OCI-LY7 (cell line): Measurements from ENCODE around the gene TMEM61. TPM values are rescaled to one million over a fixed set of nuclear protein-coding genes. Genes with fewer than 3 reads are reported as not detected.

Source experiments
- BruUV-seq: library from RNA; stranded (reverse); fragments of 400-500 nt; replicated peaks from 2 replicates; lab custom pipeline; 2021; lab: Mats Ljungman, UMichigan
- CTCF ChIA-PET: fragments of 300-600 bp; sonication (Branson Sonifier 250); formaldehyde crosslinking; loops from one replicate; lab custom pipeline; 2022; ENCODE audit warnings: antibody characterized with exemption; ENCODE audit not compliant: unreplicated experiment; lab: Charles Lee
- POLR2A ChIA-PET: fragments of 300-600 bp; sonication (Branson Sonifier 250); formaldehyde crosslinking; loops from one replicate; lab custom pipeline; 2022; ENCODE audit warnings: antibody characterized with exemption; lab: Charles Lee
- DNase-seq: peaks from one replicate; pipeline ENCODE4 v3.0.0-alpha.2; 2015; ENCODE audit warnings: low spot score
- H2AFZ ChIP-seq: fragments of 200-600 bp; sonication (generic), shearing (Covaris generic); 2 replicates; pipeline ENCODE4 v1.6.1; 2014; ENCODE audit warnings: mild to moderate bottlenecking, antibody characterized with exemption, low read length, moderate library complexity
- H3K27ac ChIP-seq: fragments of 200-600 bp; sonication (generic); 2 replicates; pipeline ENCODE4 v1.5.1; 2014; ENCODE audit warnings: mixed run types, low read depth, mild to moderate bottlenecking, moderate library complexity, low read length, inconsistent platforms; ENCODE audit not compliant: poor library complexity, severe bottlenecking
- H3K36me3 ChIP-seq: fragments of 200-600 bp; sonication (generic); 2 replicates; pipeline ENCODE4 v1.6.1; 2014; ENCODE audit warnings: mild to moderate bottlenecking, antibody characterized with exemption, low read length, moderate library complexity, mixed read lengths; ENCODE audit not compliant: insufficient read depth
- H3K4me1 ChIP-seq: fragments of 200-600 bp; sonication (generic); 2 replicates; pipeline ENCODE4 v1.5.1; 2014; ENCODE audit warnings: mild to moderate bottlenecking, low read length; ENCODE audit not compliant: insufficient read depth, poor library complexity, severe bottlenecking
- H3K4me2 ChIP-seq: fragments of 200-600 bp; sonication (generic); 2 replicates; pipeline ENCODE4 v1.6.1; 2014; ENCODE audit warnings: mild to moderate bottlenecking, low read length
- H3K4me3 ChIP-seq: fragments of 200-600 bp; sonication (generic); 2 replicates; pipeline ENCODE4 v1.5.1; 2014; ENCODE audit warnings: mild to moderate bottlenecking, low read depth, low read length; ENCODE audit not compliant: poor library complexity, severe bottlenecking
- H3K79me2 ChIP-seq: fragments of 200-600 bp; sonication (generic); 2 replicates; pipeline ENCODE4 v1.6.1; 2016; ENCODE audit warnings: low read depth, mild to moderate bottlenecking, low read length, moderate library complexity, mixed read lengths; ENCODE audit not compliant: insufficient read depth
- H3K9me2 ChIP-seq: fragments of 200-600 bp; sonication (generic); 2 replicates; pipeline ENCODE4 v1.6.1; 2016; ENCODE audit warnings: mild to moderate bottlenecking, low read length, mixed read lengths; ENCODE audit not compliant: insufficient read depth
- H3K9me3 ChIP-seq: fragments of 200-600 bp; sonication (generic); 2 replicates; pipeline ENCODE4 v1.6.1; 2014; ENCODE audit warnings: mild to moderate bottlenecking, mixed run types, low read length, mixed read lengths
- H4K20me1 ChIP-seq: fragments of 200-600 bp; sonication (generic); 2 replicates; pipeline ENCODE4 v1.6.1; 2014; ENCODE audit warnings: mild to moderate bottlenecking, antibody characterized with exemption, low read length, moderate library complexity, mixed read lengths; ENCODE audit not compliant: insufficient read depth
- EZH2phosphoT487 ChIP-seq: fragments of 200-600 bp; sonication (generic); IDR thresholded peaks from 2 replicates; pipeline ENCODE4 v1.6.1; 2018; ENCODE audit warnings: low read depth, borderline replicate concordance, mild to moderate bottlenecking, mixed run types, antibody characterized with exemption, low read length, moderate library complexity, mixed read lengths
- intact Hi-C: fragments of 100-400 bp; cut with micrococcal nuclease; formaldehyde crosslinking; loops from one replicate; pipeline ENCODE4 v1.10.0; 2022; ENCODE audit not compliant: unreplicated experiment
- total RNA-seq, 2 experiments: library from RNA; depleted of rRNA in 1 of 2; stranded (reverse); fragments of >200 nt in 1 of 2; shearing (Covaris generic) in 1 of 2; gene quantifications; 2 replicates each; pipeline ENCODE4 v1.2.3, GENCODE V29; 2014 to 2022
- TF ChIP-seq, protein P1 (sequence below): fragments of 200-600 bp; sonication (generic); conservative IDR thresholded peaks from 2 replicates; pipeline ENCODE4 v1.5.1; 2014; ENCODE audit warnings: mild to moderate bottlenecking, antibody characterized with exemption, low read length, moderate library complexity, mixed read lengths

Gene TMEM61
- total RNA-seq, 2 experiments from 2014 or later: not detected

DNA sequence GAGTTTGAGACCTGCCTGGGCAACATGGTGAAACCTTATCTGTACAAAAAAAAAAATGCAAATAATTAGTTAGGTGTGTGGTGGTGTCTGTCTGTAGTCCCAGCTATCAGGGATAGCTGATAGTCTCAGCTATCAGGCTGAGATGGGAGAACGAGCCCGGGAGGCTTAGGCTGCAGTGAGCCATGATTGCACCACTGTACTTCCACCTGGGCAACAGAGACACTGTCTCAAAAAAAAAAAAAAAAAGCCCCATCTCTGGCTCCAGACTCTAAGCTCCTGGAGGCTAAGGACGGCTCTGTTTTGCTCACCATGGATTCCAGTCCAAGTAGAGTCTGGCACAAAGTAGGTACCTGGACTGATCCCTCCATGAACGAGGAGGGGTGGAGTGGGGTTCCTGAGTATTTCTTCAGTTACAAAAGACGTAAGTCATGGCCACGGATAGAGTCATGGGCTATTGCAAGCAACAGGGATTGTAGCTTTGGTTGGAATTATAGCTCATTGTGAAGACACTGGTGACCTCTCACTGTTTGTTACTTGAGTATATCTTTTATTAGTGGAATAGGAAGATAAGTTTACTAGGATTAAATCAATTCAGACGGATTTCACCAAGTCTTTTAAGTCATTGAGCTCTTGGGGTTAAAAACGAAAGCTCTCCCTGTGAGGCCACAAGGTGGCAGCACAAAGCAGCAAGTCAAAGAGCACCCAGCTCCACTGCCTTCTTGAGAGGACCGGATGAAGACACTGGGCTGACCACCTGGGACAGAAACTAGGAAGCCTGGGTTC, 35.6 kb upstream of the TMEM61 start:
- Histone ChIP-seq H3K9me3 (no peaks in the 10 kb centered on the region), H3K79me2 (no peaks in the 10 kb centered on the region), H4K20me1 (no peaks in the 10 kb centered on the region), H3K4me3 (no peak overlapping the region), H3K36me3 (no peaks in the 10 kb centered on the region), H3K4me1 (no peaks in the 10 kb centered on the region), H2AFZ (no peak overlapping the region; the same call in 1 of the 2 replicates), H3K9me2 (no peaks in the 10 kb centered on the region), H3K27ac (no peak overlapping the region), H3K4me2 (peak overlapping the region; percentile 10; the same call in 1 of the 2 replicates)
- TF ChIP-seq EZH2phosphoT487: no peak
- TF ChIP-seq, protein P1, sequence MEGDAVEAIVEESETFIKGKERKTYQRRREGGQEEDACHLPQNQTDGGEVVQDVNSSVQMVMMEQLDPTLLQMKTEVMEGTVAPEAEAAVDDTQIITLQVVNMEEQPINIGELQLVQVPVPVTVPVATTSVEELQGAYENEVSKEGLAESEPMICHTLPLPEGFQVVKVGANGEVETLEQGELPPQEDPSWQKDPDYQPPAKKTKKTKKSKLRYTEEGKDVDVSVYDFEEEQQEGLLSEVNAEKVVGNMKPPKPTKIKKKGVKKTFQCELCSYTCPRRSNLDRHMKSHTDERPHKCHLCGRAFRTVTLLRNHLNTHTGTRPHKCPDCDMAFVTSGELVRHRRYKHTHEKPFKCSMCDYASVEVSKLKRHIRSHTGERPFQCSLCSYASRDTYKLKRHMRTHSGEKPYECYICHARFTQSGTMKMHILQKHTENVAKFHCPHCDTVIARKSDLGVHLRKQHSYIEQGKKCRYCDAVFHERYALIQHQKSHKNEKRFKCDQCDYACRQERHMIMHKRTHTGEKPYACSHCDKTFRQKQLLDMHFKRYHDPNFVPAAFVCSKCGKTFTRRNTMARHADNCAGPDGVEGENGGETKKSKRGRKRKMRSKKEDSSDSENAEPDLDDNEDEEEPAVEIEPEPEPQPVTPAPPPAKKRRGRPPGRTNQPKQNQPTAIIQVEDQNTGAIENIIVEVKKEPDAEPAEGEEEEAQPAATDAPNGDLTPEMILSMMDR: peak; percentile 93
- no TSS peak for BruUV-seq
- intact Hi-C loops: loop anchor here (1.0 kb wide), 2 partner anchors 52 to 78 kb away; no protein-coding TSS in a partner anchor
- ChIA-PET CTCF (interaction anchor here (0.7 to 1.7 kb wide), 4 partner anchors 13 to 77 kb away, joined by 3 to 6 read pairs (median 4); no protein-coding TSS in a partner anchor), POLR2A (interaction anchor here (0.7 to 0.9 kb wide), 2 partner anchors 18 to 71 kb away, joined by 3 read pairs; no protein-coding TSS in a partner anchor)
- peak; percentile 75 for DNase-seq

DNA sequence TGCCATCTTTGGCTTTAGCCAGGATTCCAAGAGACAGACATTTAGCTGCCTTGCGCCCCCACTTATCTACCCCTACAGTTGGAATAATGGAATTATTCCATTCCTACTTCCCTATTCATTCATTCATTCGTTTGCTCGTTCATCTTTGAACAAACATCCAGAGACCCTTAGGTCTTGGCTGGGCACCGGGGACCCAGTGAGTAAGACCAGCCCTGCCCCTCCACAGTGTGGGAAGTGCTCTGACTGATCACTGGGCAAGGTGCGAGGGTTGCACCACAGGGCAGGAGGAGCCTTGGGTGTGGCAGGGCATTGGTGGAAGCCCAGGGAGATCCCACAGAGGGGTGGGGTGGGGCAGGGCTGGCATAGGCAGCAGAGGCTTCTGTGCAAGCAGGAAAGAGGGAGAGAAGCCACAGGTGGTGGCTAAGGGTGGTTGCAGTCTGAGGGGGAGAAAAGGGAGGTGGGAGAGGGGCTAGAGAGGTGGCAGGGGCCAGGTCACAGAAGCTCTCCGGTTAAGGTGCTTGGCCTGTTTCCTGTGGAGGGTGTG, 35.0 kb upstream of the TMEM61 start:
- Histone ChIP-seq H3K9me2 (no peaks in the 10 kb centered on the region), H3K4me2 (no peak overlapping the region), H3K9me3 (no peaks in the 10 kb centered on the region), H3K4me3 (no peak overlapping the region), H3K4me1 (no peaks in the 10 kb centered on the region), H2AFZ (no peak overlapping the region), H3K36me3 (no peaks in the 10 kb centered on the region), H3K27ac (no peak overlapping the region), H4K20me1 (no peaks in the 10 kb centered on the region), H3K79me2 (no peaks in the 10 kb centered on the region)
- BruUV-seq: no TSS peak
- DNase-seq: no peak
- POLR2A ChIA-PET: interaction anchor here (0.7 to 1.6 kb wide), 4 partner anchors 18 to 71 kb away, joined by 3 read pairs; no protein-coding TSS in a partner anchor
- intact Hi-C loops: loop anchor here (1.0 kb wide), 2 partner anchors 51 to 77 kb away; no protein-coding TSS in a partner anchor
- CTCF ChIA-PET: interaction anchor here (1.5 to 1.7 kb wide), 2 partner anchors 51 to 77 kb away, joined by 5 to 6 read pairs; no protein-coding TSS in a partner anchor
- TF ChIP-seq, protein P1: peak; percentile 12; the same call in 1 of the 2 replicates
- TF ChIP-seq EZH2phosphoT487: no peak
